Colonic mucosa (tissue), 4 donors: ENCODE results near the gene CDSN. TPM values are rescaled to one million over a fixed set of nuclear protein-coding genes. Genes with fewer than 3 reads are reported as not detected.

Experiments used
- DNase-seq: peaks from one replicate; pipeline ENCODE4 v3.0.0-alpha.2; 2020
- H3K27ac ChIP-seq: fragments of 200-600 bp; one replicate; pipeline ENCODE4 v1.8.0; 2021
- H3K27me3 ChIP-seq: fragments of 200-600 bp; one replicate; pipeline ENCODE4 v1.8.0; 2021
- H3K36me3 ChIP-seq: fragments of 200-600 bp; one replicate; pipeline ENCODE4 v1.8.0; 2021
- H3K4me1 ChIP-seq: fragments of 200-600 bp; one replicate; pipeline ENCODE4 v1.8.0; 2021; ENCODE audit warnings: mild to moderate bottlenecking
- H3K4me3 ChIP-seq: fragments of 200-600 bp; one replicate; pipeline ENCODE4 v1.8.0; 2021
- H3K9ac ChIP-seq, 2 donors: one replicate each; pipeline ENCODE4 v1.7.0; 2013; ENCODE audit warnings: control low read depth in 2 of 2, low read depth in 2 of 2, low read length in 2 of 2
- H3K9me3 ChIP-seq: fragments of 200-600 bp; one replicate; pipeline ENCODE4 v1.8.0; 2021
- CTCF ChIP-seq: fragments of 200-600 bp; IDR thresholded peaks from one replicate; pipeline ENCODE4 v1.8.0; 2022; ENCODE audit warnings: antibody characterized with exemption, mild to moderate bottlenecking
- intact Hi-C: fragments of 100-400 bp; cut with DNase I; formaldehyde crosslinking; loops from one replicate; pipeline ENCODE4 v1.14.1; 2022
- total RNA-seq, 2 donors: library from RNA; stranded (reverse); fragmentation: NEBNext Ultra II Directional in 1 of 2; extraction: Animal tissue kit (Norgen Biotek cat#: 25700) in 1 of 2; gene quantifications; one replicate each; pipeline ENCODE4 v1.2.1, GENCODE V29; 2021
- donor health status: healthy.
- donor health status: DM: no; HTN: no; CAD: no.
- donor health status: DM: no; HTN: no; CAD: no.

Gene CDSN
- total RNA-seq, 2 donors from 2014 or later: not detected

GRCh38 chr6:31163922-31164321 is 43.7 kb upstream of the CDSN start:
- no peak overlapping the region for H3K4me3 ChIP-seq
- no peaks in the 10 kb centered on the region for H3K27me3 ChIP-seq
- peaks cover 5% of the 10 kb centered on the region for H3K4me1 ChIP-seq
- no peak overlapping the region for H3K27ac ChIP-seq
- no peak for TF ChIP-seq CTCF
- no peaks in the 10 kb centered on the region for H3K36me3 ChIP-seq
- no peak overlapping the region for H3K9ac ChIP-seq
- H3K9me3 ChIP-seq: no peaks in the 10 kb centered on the region
- no peak for DNase-seq
- intact Hi-C loops: no loop called here

GRCh38 chr6:31162463-31163165 is 42.4 kb upstream of the CDSN start:
- Histone ChIP-seq H3K36me3 (no peaks in the 10 kb centered on the region), H3K27ac (no peak overlapping the region), H3K4me3 (no peak overlapping the region), H3K4me1 (peaks cover 5% of the 10 kb centered on the region), H3K27me3 (no peaks in the 10 kb centered on the region), H3K9ac (no peak overlapping the region), H3K9me3 (no peaks in the 10 kb centered on the region)
- intact Hi-C loops: no loop called here
- TF ChIP-seq CTCF: no peak
- no peak for DNase-seq

GRCh38 chr6:31161216-31162126 is 41.2 kb upstream of the CDSN start:
- Histone ChIP-seq H3K4me1 (peaks cover 5% of the 10 kb centered on the region), H3K4me3 (no peak overlapping the region), H3K9me3 (no peaks in the 10 kb centered on the region), H3K27ac (no peak overlapping the region), H3K9ac (no peak overlapping the region), H3K27me3 (no peaks in the 10 kb centered on the region), H3K36me3 (no peaks in the 10 kb centered on the region)
- intact Hi-C loops: no loop called here
- no peak for TF ChIP-seq CTCF
- no peak for DNase-seq

- Histone ChIP-seq H3K27me3 (no peaks in the 10 kb centered on the region), H3K9ac (peak overlapping the region; percentile 62 to 75), H3K4me3 (peak overlapping the region; percentile 65), H3K4me1 (peaks cover 5% of the 10 kb centered on the region), H3K36me3 (no peaks in the 10 kb centered on the region), H3K27ac (no peak overlapping the region), H3K9me3 (no peaks in the 10 kb centered on the region)
- no peak for TF ChIP-seq CTCF
- intact Hi-C loops: no loop called here
- DNase-seq: peak; percentile 34
Measured at GRCh38 chr6:31158863-31159855, 38.9 kb upstream of the CDSN start.
